ENCODE measurements around the gene OSBPL9. TPM values are rescaled to one million over a fixed set of nuclear protein-coding genes. Genes with fewer than 3 reads are reported as not detected.

The OSBPL9 gene
- total RNA-seq, 2 experiments from 2014 or later, result 35.6 to 36.5 TPM

- Histone ChIP-seq H3K4me3 (ENCODE audit: low read length) (no peak overlapping the region), H3K27me3 (ENCODE audit: control insufficient read depth in 1 of 2, insufficient read depth in 2 of 2, low read length in 2 of 2) (no peaks in the 10 kb centered on the region), H3K4me1 (ENCODE audit: insufficient read depth, low read length) (no peaks in the 10 kb centered on the region), H3K36me3 (ENCODE audit: insufficient read depth, low read length) (peaks cover 87% of the 10 kb centered on the region), H3K27ac (ENCODE audit: low read depth in 1 of 2, low read length in 2 of 2) (no peak overlapping the region), H3K9me3 (ENCODE audit: control insufficient read depth in 1 of 2, insufficient read depth in 1 of 2, low read length in 2 of 2) (no peaks in the 10 kb centered on the region)
- Mint-ChIP-seq H3K36me3 (ENCODE audit: low read depth) (peaks cover 86% of the 10 kb centered on the region), H3K27ac (peak overlapping the region; percentile 71), H3K9me3 (no peaks in the 10 kb centered on the region), H3K4me1 (ENCODE audit: low read depth) (no peaks in the 10 kb centered on the region), H3K4me3 (no peak overlapping the region), H3K27me3 (no peaks in the 10 kb centered on the region)
- TF ChIP-seq CTCF (IDR thresholded peaks at IDR 0.05), result no peak
- no peak for DNase-seq
- ChIA-PET POLR2A (no interaction called here), CTCF (no interaction called here)
- intact Hi-C loops (cut with DNase I, micrococcal nuclease), result no loop called here
- ATAC-seq (ENCODE audit: poor library complexity), result no peak
These were observed 178.0 kb downstream of the OSBPL9 start for GRCh38 chr1:51794868-51795267.

- ATAC-seq (ENCODE audit: poor library complexity) (no peak), DNase-seq (no peak)
- Histone ChIP-seq H3K36me3 (ENCODE audit: insufficient read depth, low read length) (peaks cover 81% of the 10 kb centered on the region), H3K27me3 (ENCODE audit: control insufficient read depth in 1 of 2, insufficient read depth in 2 of 2, low read length in 2 of 2) (no peaks in the 10 kb centered on the region), H3K4me3 (ENCODE audit: low read length) (no peak overlapping the region), H3K27ac (ENCODE audit: low read depth in 1 of 2, low read length in 2 of 2) (no peak overlapping the region), H3K9me3 (ENCODE audit: control insufficient read depth in 1 of 2, insufficient read depth in 1 of 2, low read length in 2 of 2) (no peaks in the 10 kb centered on the region), H3K4me1 (ENCODE audit: insufficient read depth, low read length) (no peaks in the 10 kb centered on the region)
- Mint-ChIP-seq H3K36me3 (ENCODE audit: low read depth) (peaks cover 79% of the 10 kb centered on the region), H3K4me1 (ENCODE audit: low read depth) (no peaks in the 10 kb centered on the region), H3K4me3 (no peak overlapping the region), H3K9me3 (no peaks in the 10 kb centered on the region), H3K27me3 (no peaks in the 10 kb centered on the region), H3K27ac (no peak overlapping the region)
- CTCF ChIA-PET, result no interaction called here
- intact Hi-C loops (cut with DNase I, micrococcal nuclease), result no loop called here
- TF ChIP-seq CTCF (IDR thresholded peaks at IDR 0.05), result no peak
- POLR2A ChIA-PET, result no interaction called here
These were observed 182.5 kb downstream of the OSBPL9 start for GRCh38 chr1:51799372-51799771.

GRCh38 chr1:51814513-51814912, 197.6 kb downstream of the OSBPL9 start:
- Mint-ChIP-seq H3K4me3 (no peak overlapping the region), H3K9me3 (no peaks in the 10 kb centered on the region), H3K27ac (no peak overlapping the region), H3K27me3 (no peaks in the 10 kb centered on the region), H3K4me1 (ENCODE audit: low read depth) (no peaks in the 10 kb centered on the region), H3K36me3 (ENCODE audit: low read depth) (peaks cover 79% of the 10 kb centered on the region)
- ChIA-PET POLR2A (no interaction called here), CTCF (no interaction called here)
- Histone ChIP-seq H3K4me1 (ENCODE audit: insufficient read depth, low read length) (no peaks in the 10 kb centered on the region), H3K4me3 (ENCODE audit: low read length) (no peak overlapping the region), H3K27ac (ENCODE audit: low read depth in 1 of 2, low read length in 2 of 2) (no peak overlapping the region), H3K9me3 (ENCODE audit: control insufficient read depth in 1 of 2, insufficient read depth in 1 of 2, low read length in 2 of 2) (no peaks in the 10 kb centered on the region), H3K27me3 (ENCODE audit: control insufficient read depth in 1 of 2, insufficient read depth in 2 of 2, low read length in 2 of 2) (no peaks in the 10 kb centered on the region), H3K36me3 (ENCODE audit: insufficient read depth, low read length) (peaks cover 53% of the 10 kb centered on the region)
- intact Hi-C loops (cut with DNase I, micrococcal nuclease), result no loop called here
- no peak for DNase-seq
- TF ChIP-seq CTCF (IDR thresholded peaks at IDR 0.05), result no peak
- no peak for ATAC-seq (ENCODE audit: poor library complexity)

Data from CD4-positive, alpha-beta T cell (primary cell).